CD14-positive monocyte (primary cell): ENCODE results near the gene MBP. TPM values are rescaled to one million over a fixed set of nuclear protein-coding genes. Genes with fewer than 3 reads are reported as not detected.

Source experiments
- DNase-seq, 3 donors: peaks; one replicate each; pipeline ENCODE4 v3.0.0-alpha.2; 2011 to 2022
- H2AFZ ChIP-seq: 2 replicates; pipeline ENCODE4 v1.6.0; 2012; ENCODE audit warnings: mild to moderate bottlenecking, low read depth, low read length, inconsistent platforms; ENCODE audit not compliant: insufficient read depth, poor library complexity, severe bottlenecking
- H3K27ac ChIP-seq, 2 donors: 1 replicate in 1 of 2; 2 replicates in 1 of 2; pipeline ENCODE4 v1.5.1; 2012 to 2013; ENCODE audit warnings: low read length in 2 of 2, control low read depth in 1 of 2, inconsistent platforms in 1 of 2, low read depth in 1 of 2, mild to moderate bottlenecking in 1 of 2
- H3K27me3 ChIP-seq, 2 donors: one replicate each; pipeline versions ENCODE4 v1.6.0 to v1.6.1; 2011 to 2013; ENCODE audit warnings: low read length in 2 of 2; ENCODE audit not compliant: control insufficient read depth in 2 of 2, insufficient read depth in 2 of 2
- H3K36me3 ChIP-seq, 2 donors: replicated peaks in 1 of 2; 1 replicate in 1 of 2; 2 replicates in 1 of 2; pipeline versions ENCODE4 v1.5.1 to v1.6.1; 2012 to 2013; ENCODE audit warnings: low read length in 2 of 2, control low read depth in 1 of 2, inconsistent platforms in 1 of 2, mild to moderate bottlenecking in 1 of 2; ENCODE audit not compliant: insufficient read depth in 2 of 2, control insufficient read depth in 1 of 2
- H3K4me1 ChIP-seq, 2 donors: 1 replicate in 1 of 2; 2 replicates in 1 of 2; pipeline versions ENCODE4 v1.5.1 to v1.6.1; 2012 to 2013; ENCODE audit warnings: low read length in 2 of 2, control low read depth in 1 of 2, inconsistent platforms in 1 of 2, mild to moderate bottlenecking in 1 of 2, moderate library complexity in 1 of 2; ENCODE audit not compliant: insufficient read depth in 2 of 2, control insufficient read depth in 1 of 2
- H3K4me2 ChIP-seq: replicated peaks from 2 replicates; pipeline ENCODE3; 2012; ENCODE audit warnings: low read length, moderate library complexity, mild to moderate bottlenecking; ENCODE audit not compliant: poor library complexity, severe bottlenecking; ENCODE audit errors: extremely low read depth
- H3K4me3 ChIP-seq, 3 experiments: fragments of 200-600 bp in 1 of 3; sonication (generic) in 1 of 3; replicated peaks in 1 of 3; 1 replicate in 2 of 3; 2 replicates in 1 of 3; pipeline ENCODE4 v1.5.1; 2011 to 2013; ENCODE audit warnings: low read length in 3 of 3, mild to moderate bottlenecking in 3 of 3, control low read depth in 2 of 3, low read depth in 2 of 3, inconsistent platforms in 1 of 3, moderate library complexity in 1 of 3
- H3K79me2 ChIP-seq: 2 replicates; pipeline ENCODE4 v1.6.0; 2012; ENCODE audit warnings: mild to moderate bottlenecking, control low read depth, inconsistent platforms, low read length, moderate library complexity; ENCODE audit not compliant: insufficient read depth
- H3K9ac ChIP-seq: 2 replicates; pipeline ENCODE4 v1.6.0; 2017; ENCODE audit warnings: low read length, mild to moderate bottlenecking; ENCODE audit not compliant: insufficient read depth, poor library complexity, severe bottlenecking
- H3K9me3 ChIP-seq, 2 donors: replicated peaks in 1 of 2; 1 replicate in 1 of 2; 2 replicates in 1 of 2; pipeline versions ENCODE4 v1.5.1 to v1.6.1; 2012 to 2013; ENCODE audit warnings: low read length in 2 of 2, control low read depth in 1 of 2; ENCODE audit not compliant: control insufficient read depth in 1 of 2, insufficient read depth in 1 of 2
- H4K20me1 ChIP-seq: 2 replicates; pipeline ENCODE4 v1.6.0; 2012; ENCODE audit warnings: mild to moderate bottlenecking, low read length, control low read depth, moderate library complexity; ENCODE audit not compliant: insufficient read depth
- H3K27ac Mint-ChIP-seq, 7 donors: one replicate each; pipeline ENCODE4 v1.8.0; 2020; ENCODE audit warnings: mild to moderate bottlenecking in 7 of 7, mixed read lengths in 7 of 7, moderate library complexity in 6 of 7, inconsistent platforms in 2 of 7
- H3K27me3 Mint-ChIP-seq, 3 donors: one replicate each; pipeline ENCODE4 v1.8.0; 2021 to 2022; ENCODE audit warnings: low read depth in 3 of 3, mild to moderate bottlenecking in 3 of 3, mixed read lengths in 3 of 3, moderate library complexity in 3 of 3, inconsistent platforms in 1 of 3
- H3K36me3 Mint-ChIP-seq, 2 donors: one replicate each; pipeline ENCODE4 v1.8.0; 2020; ENCODE audit warnings: mixed read lengths in 2 of 2, inconsistent platforms in 1 of 2, mild to moderate bottlenecking in 1 of 2
- H3K4me1 Mint-ChIP-seq: one replicate; pipeline ENCODE4 v1.8.0; 2020; ENCODE audit warnings: mild to moderate bottlenecking, mixed read lengths
- H3K4me3 Mint-ChIP-seq, 2 donors: one replicate each; pipeline ENCODE4 v1.8.0; 2020; ENCODE audit warnings: mild to moderate bottlenecking in 2 of 2, mixed read lengths in 2 of 2, moderate library complexity in 1 of 2
- H3K9me3 Mint-ChIP-seq, 7 donors: one replicate each; pipeline ENCODE4 v1.8.0; 2020 to 2022; ENCODE audit warnings: mixed read lengths in 7 of 7, mild to moderate bottlenecking in 6 of 7, moderate library complexity in 6 of 7, inconsistent platforms in 2 of 7
- CTCF ChIP-seq: fragments of 200-600 bp; IDR thresholded peaks from one replicate; pipeline ENCODE4 v1.8.0; 2022; ENCODE audit warnings: antibody characterized with exemption, mild to moderate bottlenecking
- WGBS: methylation state at CpG from one replicate; pipeline ENCODE4 v1.1.5; 2013; ENCODE audit warnings: missing lambda C conversion rate; ENCODE audit not compliant: insufficient coverage; 5-methylcytosine and 5-hydroxymethylcytosine counted together
- intact Hi-C, 2 donors: fragments of 100-400 bp; cut with micrococcal nuclease; formaldehyde crosslinking; loops; one replicate each; pipeline versions ENCODE4 v1.15.0 to v1.15.1; 2023
- polyA plus RNA-seq, 3 donors: library from polyadenylated mRNA; depleted of rRNA in 1 of 3; unstranded in 2 of 3; stranded (reverse) in 1 of 3; fragments of 300-500 nt in 2 of 3; fragments of >200 nt in 1 of 3; fragmentation: Illumina TruSeq in 2 of 3; gene quantifications; 1 replicate in 2 of 3; 2 replicates in 1 of 3; pipeline ENCODE4 v1.2.3, GENCODE V29; 2012 to 2021

The MBP gene
- polyA plus RNA-seq, 3 donors: 47.7 to 81.0 (median 50.4) TPM

GRCh38 chr18:77153404-77153803 is 20.8 kb upstream of the MBP start:
- TF ChIP-seq CTCF: no peak
- intact Hi-C loops: no loop called here
- H3K27ac Mint-ChIP-seq: no peak overlapping the region

GRCh38 chr18:77151772-77152520 is 19.4 kb upstream of the MBP start:
- 97% methylated on average over 9 of the region's 22 CpGs for WGBS
- H3K4me3 ChIP-seq: no peak overlapping the region
- no peaks in the 10 kb centered on the region for H3K27me3 ChIP-seq
- H3K4me2 ChIP-seq: no peak overlapping the region
- no peaks in the 10 kb centered on the region for H3K79me2 ChIP-seq
- no peaks in the 10 kb centered on the region for H4K20me1 ChIP-seq
- no peaks in the 10 kb centered on the region for H3K9me3 ChIP-seq
- H3K27me3 Mint-ChIP-seq: no peaks in the 10 kb centered on the region
- intact Hi-C loops: no loop called here
- no peak overlapping the region for H2AFZ ChIP-seq
- H3K4me1 Mint-ChIP-seq: peaks cover 20% of the 10 kb centered on the region
- no peak overlapping the region for H3K4me3 Mint-ChIP-seq
- DNase-seq: no peak
- H3K9ac ChIP-seq: no peak overlapping the region
- H3K4me1 ChIP-seq: peaks cover 14 to 18% of the 10 kb centered on the region in 2 donors
- no peaks in the 10 kb centered on the region for H3K36me3 Mint-ChIP-seq
- H3K27ac ChIP-seq: no peak overlapping the region
- peaks cover 0 to 3% (median 0%) of the 10 kb centered on the region in 7 donors for H3K9me3 Mint-ChIP-seq
- TF ChIP-seq CTCF: no peak
- H3K36me3 ChIP-seq: no peaks in the 10 kb centered on the region
- peak overlapping the region in 1 of 7 donors; percentile 47 for H3K27ac Mint-ChIP-seq

More at GRCh38 chr18:77153404-77153803, 20.8 kb upstream of the MBP start:
- Mint-ChIP-seq H3K4me1 (peaks cover 5% of the 10 kb centered on the region), H3K9me3 (peaks cover 0 to 3% (median 0%) of the 10 kb centered on the region in 7 donors), H3K27me3 (no peaks in the 10 kb centered on the region), H3K4me3 (no peak overlapping the region), H3K36me3 (no peaks in the 10 kb centered on the region)
- no peak overlapping the region for H3K9ac ChIP-seq
- H2AFZ ChIP-seq: no peak overlapping the region
- H3K27ac ChIP-seq: no peak overlapping the region
- H3K79me2 ChIP-seq: no peaks in the 10 kb centered on the region
- no peaks in the 10 kb centered on the region for H4K20me1 ChIP-seq
- H3K4me1 ChIP-seq: peaks cover under 1 to 4% of the 10 kb centered on the region in 2 donors
- H3K36me3 ChIP-seq: no peaks in the 10 kb centered on the region
- no peaks in the 10 kb centered on the region for H3K9me3 ChIP-seq
- H3K4me3 ChIP-seq: no peak overlapping the region
- DNase-seq: no peak
- no peak overlapping the region for H3K4me2 ChIP-seq
- 100% methylated on average over 1 of the region's 6 CpGs for WGBS
- H3K27me3 ChIP-seq: no peaks in the 10 kb centered on the region
